A673 (cell line): ENCODE data around the gene NLRP12. TPM values are rescaled to one million over a fixed set of nuclear protein-coding genes. Genes with fewer than 3 reads are reported as not detected.

Experiments used
- BruUV-seq: library from RNA; stranded (reverse); fragments of 400-500 nt; replicated peaks from 2 replicates; lab custom pipeline; 2021; lab: Mats Ljungman, UMichigan
- CTCF ChIA-PET: fragments of 300-600 bp; sonication (Branson Sonifier 250); formaldehyde crosslinking; loops from one replicate; lab custom pipeline; 2022; ENCODE audit warnings: antibody characterized with exemption; lab: Charles Lee
- POLR2A ChIA-PET: fragments of 300-600 bp; sonication (Branson Sonifier 250); formaldehyde crosslinking; loops from one replicate; lab custom pipeline; 2022; ENCODE audit warnings: antibody characterized with exemption; ENCODE audit not compliant: low non-redundant PET; lab: Charles Lee
- DNase-seq: peaks from one replicate; pipeline ENCODE4 v3.0.0-alpha.2; 2015; ENCODE audit warnings: low spot score
- H3K27ac ChIP-seq: fragments of 200-600 bp; sonication (generic); 2 replicates; pipeline ENCODE4 v1.5.1; 2016; ENCODE audit warnings: mixed run types, low read depth, mild to moderate bottlenecking, mixed read lengths, antibody characterized with exemption, low read length; ENCODE audit not compliant: poor library complexity, severe bottlenecking
- H3K27me3 ChIP-seq: fragments of 200-600 bp; sonication (generic); replicated peaks from 2 replicates; pipeline ENCODE4 v1.6.1; 2017; ENCODE audit warnings: mixed run types, low read depth, mild to moderate bottlenecking, mixed read lengths, antibody characterized with exemption, low read length; ENCODE audit not compliant: insufficient read depth, poor library complexity
- H3K36me3 ChIP-seq: fragments of 200-600 bp; sonication (generic); 2 replicates; pipeline ENCODE4 v1.6.1; 2016; ENCODE audit warnings: mixed run types, mild to moderate bottlenecking, mixed read lengths, antibody characterized with exemption, low read length; ENCODE audit not compliant: insufficient read depth, poor library complexity, severe bottlenecking
- H3K4me1 ChIP-seq: fragments of 200-600 bp; sonication (generic); 2 replicates; pipeline ENCODE4 v1.6.1; 2017; ENCODE audit warnings: mixed run types, mild to moderate bottlenecking, mixed read lengths, antibody characterized with exemption, low read length; ENCODE audit not compliant: insufficient read depth, poor library complexity, severe bottlenecking
- H3K4me3 ChIP-seq: fragments of 200-600 bp; sonication (generic); 2 replicates; pipeline ENCODE4 v1.5.1; 2016; ENCODE audit warnings: low read depth, mixed run types, mild to moderate bottlenecking, mixed read lengths, low read length; ENCODE audit not compliant: poor library complexity, severe bottlenecking
- H3K9me3 ChIP-seq: fragments of 200-600 bp; sonication (generic); 2 replicates; pipeline ENCODE4 v1.6.1; 2016; ENCODE audit warnings: mixed run types, low read depth, mild to moderate bottlenecking, mixed read lengths, antibody characterized with exemption, low read length; ENCODE audit not compliant: poor library complexity, severe bottlenecking
- CTCF ChIP-seq: fragments of 300-800, 200-600 bp; sonication (generic); conservative IDR thresholded peaks from 2 replicates; pipeline ENCODE4 v1.5.1; 2017; ENCODE audit warnings: low read depth, mild to moderate bottlenecking, antibody characterized with exemption, low read length, moderate library complexity, mixed read lengths
- EZH2 ChIP-seq: fragments of 200-600 bp; sonication (generic); IDR thresholded peaks from 2 replicates; pipeline ENCODE4 v1.6.1; 2017; ENCODE audit warnings: borderline replicate concordance, low read depth, mild to moderate bottlenecking, mixed read lengths, antibody characterized with exemption, low read length; ENCODE audit not compliant: poor library complexity, severe bottlenecking
- intact Hi-C: fragments of 100-400 bp; cut with micrococcal nuclease; formaldehyde crosslinking; loops from one replicate; pipeline ENCODE4 v1.10.0; 2022; ENCODE audit not compliant: unreplicated experiment
- total RNA-seq: library from RNA; stranded (reverse); gene quantifications from 2 replicates; pipeline ENCODE4 v1.2.3, GENCODE V29; 2021

Gene NLRP12
- total RNA-seq, 1 experiment from 2014 or later = not detected

DNA sequence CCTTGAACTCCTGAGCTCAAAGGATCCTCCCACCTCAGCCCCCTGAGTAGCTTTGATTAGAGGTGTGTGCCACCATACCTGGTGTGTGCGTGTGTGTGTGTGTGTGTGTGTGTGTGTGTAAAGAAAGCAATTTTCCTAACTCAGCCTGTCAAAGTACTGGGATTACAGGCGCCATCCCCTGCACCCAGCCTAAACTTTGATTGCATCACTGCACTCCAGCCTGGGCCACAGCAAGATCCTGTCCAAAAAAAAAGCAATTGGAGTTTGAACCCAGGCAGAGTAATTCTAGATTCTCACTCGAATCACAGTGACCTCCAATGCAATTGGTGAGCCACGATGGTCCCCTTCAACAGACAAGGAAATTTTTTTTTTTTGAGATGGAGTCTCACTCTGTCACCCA is 29.1 kb downstream of the NLRP12 start:
- H3K36me3 ChIP-seq = no peaks in the 10 kb centered on the region
- H3K4me1 ChIP-seq = no peaks in the 10 kb centered on the region
- POLR2A ChIA-PET = no interaction called here
- H3K4me3 ChIP-seq = no peak overlapping the region
- no peaks in the 10 kb centered on the region for H3K27me3 ChIP-seq
- no peak overlapping the region for H3K27ac ChIP-seq
- no peak for DNase-seq
- no TSS peak for BruUV-seq
- intact Hi-C loops = no loop called here
- no peak for TF ChIP-seq CTCF
- no peak for TF ChIP-seq EZH2
- CTCF ChIA-PET = interaction anchor here (0.7 kb wide), 1 partner anchor 19 kb away, joined by 3 read pairs; no protein-coding TSS in a partner anchor
- no peaks in the 10 kb centered on the region for H3K9me3 ChIP-seq

- BruUV-seq = no TSS peak
Measured at GRCh38 chr19:53792721-53793433, 31.2 kb downstream of the NLRP12 start.

More at GRCh38 chr19:53792721-53793433, 31.2 kb downstream of the NLRP12 start:
- H3K4me3 ChIP-seq = no peak overlapping the region
- H3K4me1 ChIP-seq = no peaks in the 10 kb centered on the region
- H3K9me3 ChIP-seq = no peaks in the 10 kb centered on the region
- ChIA-PET POLR2A (no interaction called here), CTCF (interaction anchor here (0.6 to 1.7 kb wide), 7 partner anchors 16 to 638 kb away, joined by 4 to 25 read pairs (median 8); no protein-coding TSS in a partner anchor)
- DNase-seq = peak; percentile 92
- peak; percentile 99 for TF ChIP-seq CTCF
- TF ChIP-seq EZH2 = no peak
- no peaks in the 10 kb centered on the region for H3K36me3 ChIP-seq
- no peak overlapping the region for H3K27ac ChIP-seq
- intact Hi-C loops = loop anchor here (1.0 kb wide), 1 partner anchor 237 kb away; no protein-coding TSS in a partner anchor
- H3K27me3 ChIP-seq = no peaks in the 10 kb centered on the region
